ENCODE data around the gene C11orf42. TPM values are rescaled to one million over a fixed set of nuclear protein-coding genes. Genes with fewer than 3 reads are reported as not detected.

Gene C11orf42
- total RNA-seq, 2 donors from 2014 or later, result not detected

DNA sequence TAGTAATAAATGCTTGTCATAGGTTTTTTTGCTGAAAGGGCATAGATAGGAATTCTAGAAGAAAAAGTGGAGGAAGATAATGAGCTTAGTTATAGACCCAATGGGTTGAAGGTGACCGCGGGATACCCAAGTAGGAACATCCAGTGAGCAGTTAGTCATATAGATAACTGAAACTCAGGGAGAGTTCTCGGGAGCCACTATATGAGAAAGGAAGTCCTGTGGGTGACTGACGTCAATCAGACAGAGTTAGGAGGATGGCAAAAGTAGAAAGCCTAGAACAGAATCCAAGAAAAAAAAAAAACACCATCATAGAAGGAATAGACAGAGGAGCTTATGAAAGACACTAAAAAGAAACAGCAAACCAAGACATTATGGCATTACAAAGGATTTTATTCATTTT lies 31.9 kb downstream of the C11orf42 start:
- no peak for TF ChIP-seq CTCF (conservative IDR thresholded peaks at IDR 0.05)
- Mint-ChIP-seq H3K9me3 (no peaks in the 10 kb centered on the region), H3K27me3 (ENCODE audit: insufficient read depth) (peaks cover 3% of the 10 kb centered on the region), H3K4me3 (no peak overlapping the region), H3K4me1 (peaks cover 23% of the 10 kb centered on the region), H3K36me3 (ENCODE audit: low read depth) (peaks cover 3% of the 10 kb centered on the region), H3K27ac (no peak overlapping the region)
- 86 to 100% methylated on average over 3 to 4 of the region's 4 CpGs for WGBS, 2 experiments (ENCODE audit: insufficient coverage in 1 of 2, insufficient read length in 1 of 2)
- peaks cover under 1% of the 10 kb centered on the region for H3K36me3 ChIP-seq (ENCODE audit: control insufficient read depth, insufficient read depth, low read length)
- H3K27me3 ChIP-seq (ENCODE audit: control insufficient read depth, insufficient read depth, low read length, poor library complexity, severe bottlenecking), result no peaks in the 10 kb centered on the region
- DNase-seq, result no peak
- H3K4me1 ChIP-seq (ENCODE audit: control insufficient read depth, insufficient read depth, low read length), result peaks cover 14% of the 10 kb centered on the region
- H3K27ac ChIP-seq (ENCODE audit: low read depth, low read length), result no peak overlapping the region
- H3K9me3 ChIP-seq (ENCODE audit: control insufficient read depth, low read length), result no peaks in the 10 kb centered on the region
- H3K9ac ChIP-seq (ENCODE audit: extremely low read depth, low read length, poor library complexity, severe bottlenecking), result no peak overlapping the region
- H3K4me3 ChIP-seq (ENCODE audit: low read length), result no peak overlapping the region

- Histone ChIP-seq H3K9ac (ENCODE audit: extremely low read depth, low read length, poor library complexity, severe bottlenecking) (no peak overlapping the region), H3K9me3 (ENCODE audit: control insufficient read depth, low read length) (no peaks in the 10 kb centered on the region), H3K27ac (ENCODE audit: low read depth, low read length) (no peak overlapping the region), H3K4me3 (ENCODE audit: low read length) (peak overlapping the region; percentile 50), H3K4me1 (ENCODE audit: control insufficient read depth, insufficient read depth, low read length) (peaks cover 14% of the 10 kb centered on the region), H3K36me3 (ENCODE audit: control insufficient read depth, insufficient read depth, low read length) (no peaks in the 10 kb centered on the region), H3K27me3 (ENCODE audit: control insufficient read depth, insufficient read depth, low read length, poor library complexity, severe bottlenecking) (no peaks in the 10 kb centered on the region)
- no peak for DNase-seq
- no peak for TF ChIP-seq CTCF (conservative IDR thresholded peaks at IDR 0.05)
- Mint-ChIP-seq H3K4me1 (peaks cover 27% of the 10 kb centered on the region), H3K27ac (no peak overlapping the region), H3K36me3 (ENCODE audit: low read depth) (peaks cover 3% of the 10 kb centered on the region), H3K4me3 (no peak overlapping the region), H3K9me3 (no peaks in the 10 kb centered on the region), H3K27me3 (ENCODE audit: insufficient read depth) (peaks cover 3% of the 10 kb centered on the region)
- WGBS, 2 experiments (ENCODE audit: insufficient coverage in 1 of 2, insufficient read length in 1 of 2), result 84 to 100% methylated on average over 2 to 5 of the region's 5 CpGs
Measured at GRCh38 chr11:6237761-6238302, 32.5 kb downstream of the C11orf42 start.

DNA sequence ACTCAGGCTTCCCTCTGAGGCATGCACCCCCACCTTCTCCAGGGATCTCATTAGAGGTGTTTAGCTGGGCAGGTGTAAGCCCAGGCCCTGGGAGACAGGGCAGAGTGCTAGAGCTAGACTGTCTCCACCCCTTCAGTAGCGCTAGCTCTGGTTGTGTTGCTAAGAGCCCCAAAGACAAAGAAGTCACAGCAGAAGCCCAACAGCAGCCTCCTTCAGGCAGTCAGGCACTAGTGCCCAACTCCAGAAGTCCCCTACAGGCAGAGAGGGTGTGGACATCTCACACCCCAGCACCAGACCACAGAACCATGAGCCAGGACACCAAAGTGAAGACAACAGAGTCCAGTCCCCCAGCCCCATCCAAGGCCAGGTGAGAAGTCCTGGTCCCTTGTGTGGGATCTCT lies 33.5 kb downstream of the C11orf42 start, which contains the start of gene CNGA4:
TSS of gene CNGA4 (plus strand) at position 188 of the 400 bp plus-strand sequence. CDS start at position 306, 118 bp downstream.
- no peak within 1 kb of the TSS for H3K9ac ChIP-seq (ENCODE audit: extremely low read depth, low read length, poor library complexity, severe bottlenecking)
- H3K9me3 Mint-ChIP-seq, result no peaks in the 10 kb centered on the region
- peaks cover 31% of the 10 kb centered on the region for H3K4me1 Mint-ChIP-seq
- H3K4me1 ChIP-seq (ENCODE audit: control insufficient read depth, insufficient read depth, low read length), result peaks cover 12% of the 10 kb centered on the region
- H3K36me3 ChIP-seq (ENCODE audit: control insufficient read depth, insufficient read depth, low read length), result no peaks in the 10 kb centered on the region
- peak within 1 kb of the TSS; percentile 50 for H3K4me3 ChIP-seq (ENCODE audit: low read length)
- no peaks in the 10 kb centered on the region for H3K27me3 ChIP-seq (ENCODE audit: control insufficient read depth, insufficient read depth, low read length, poor library complexity, severe bottlenecking)
- WGBS, 2 experiments (ENCODE audit: insufficient coverage in 1 of 2, insufficient read length in 1 of 2), result 61 to 80% methylated on average over 1 of the region's 1 CpG
- TF ChIP-seq CTCF (conservative IDR thresholded peaks at IDR 0.05), result peak; percentile 58
- no peak within 1 kb of the TSS for H3K4me3 Mint-ChIP-seq
- no peaks in the 10 kb centered on the region for H3K9me3 ChIP-seq (ENCODE audit: control insufficient read depth, low read length)
- peak; percentile 82 for DNase-seq
- H3K36me3 Mint-ChIP-seq (ENCODE audit: low read depth), result peaks cover 3% of the 10 kb centered on the region
- H3K27me3 Mint-ChIP-seq (ENCODE audit: insufficient read depth), result peaks cover 3% of the 10 kb centered on the region
- no peak within 1 kb of the TSS for H3K27ac Mint-ChIP-seq
- no peak within 1 kb of the TSS for H3K27ac ChIP-seq (ENCODE audit: low read depth, low read length)

Data from endodermal cell (in vitro differentiated cells).